Middle frontal gyrus (tissue), 1 donor: ENCODE results near the gene PLCL1.

Source experiments
- DNase-seq: peaks from one replicate; pipeline ENCODE4 v3.0.0-alpha.2; 2015; ENCODE audit warnings: low spot score; ENCODE audit errors: extremely low spot score

Gene PLCL1

DNA sequence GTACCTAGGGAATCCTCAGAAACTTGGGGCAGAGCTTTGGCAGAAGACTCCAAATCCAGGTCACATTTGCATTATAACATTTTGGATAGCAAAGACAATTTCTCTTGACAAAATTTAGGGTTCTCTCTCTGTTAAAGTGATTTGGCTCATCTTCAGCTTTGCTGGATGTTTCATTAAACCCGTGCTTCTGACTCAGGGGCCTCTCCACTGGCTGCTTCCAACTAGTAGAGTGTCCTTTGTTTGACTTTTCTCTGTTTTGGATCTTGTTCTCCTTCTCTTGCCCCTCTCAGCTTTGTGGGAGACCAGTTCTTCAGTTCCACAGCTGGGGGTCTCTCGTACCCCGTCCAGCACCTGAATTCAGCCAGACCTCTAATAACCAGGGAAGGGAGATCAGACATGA is 145.6 kb downstream of the PLCL1 start:
- no peak for DNase-seq

DNA sequence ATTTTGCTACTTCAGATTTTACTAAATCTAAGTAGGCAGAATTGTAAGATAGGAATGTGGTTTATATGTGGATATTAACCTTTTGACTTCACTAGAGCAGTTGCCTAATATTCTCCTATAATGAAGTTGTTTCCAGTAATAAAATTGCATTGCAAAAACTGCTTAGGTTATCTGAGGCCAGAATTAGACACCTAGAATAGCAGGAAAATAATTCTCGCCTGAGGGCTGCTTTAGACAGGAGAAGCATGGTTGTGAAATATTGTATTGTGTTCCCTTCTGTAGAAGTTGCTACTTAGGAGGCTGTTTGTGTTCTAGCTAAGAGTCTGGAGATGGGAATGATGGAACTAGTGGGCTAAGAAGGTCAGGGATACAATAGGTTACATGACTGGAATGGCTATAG is 146.3 kb downstream of the PLCL1 start:
- DNase-seq: no peak

DNA sequence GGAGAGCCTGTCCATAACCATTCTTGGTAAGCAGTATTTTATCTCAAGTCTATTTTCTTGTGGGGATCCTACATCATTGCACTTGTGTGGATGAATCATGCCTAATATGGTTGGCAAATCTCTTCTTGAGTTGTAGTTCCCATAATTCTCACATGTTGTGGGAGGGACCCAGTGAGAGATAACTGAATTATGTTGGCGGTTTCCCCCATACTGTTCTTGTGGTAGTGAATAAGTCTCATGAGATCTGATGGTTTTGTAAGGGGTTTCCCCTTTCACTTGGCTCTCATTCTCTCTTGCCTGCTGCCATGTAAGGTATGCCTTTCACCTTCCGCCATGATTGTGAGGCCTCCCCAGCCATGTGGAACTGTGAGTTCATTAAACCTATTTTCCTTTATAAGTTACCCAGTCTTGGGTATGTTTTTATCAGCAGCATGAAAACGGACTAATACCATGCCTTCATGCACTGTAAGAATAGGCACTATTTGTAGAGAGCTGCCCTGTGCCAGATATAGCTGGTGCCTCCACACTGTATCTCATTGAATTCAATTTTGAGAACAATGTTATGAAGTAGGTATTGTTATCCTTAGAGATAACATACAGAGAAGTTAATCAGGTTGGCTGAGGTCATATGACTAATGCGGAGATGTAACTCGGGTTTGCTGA is 148.3 kb downstream of the PLCL1 start:
- DNase-seq: no peak

DNA sequence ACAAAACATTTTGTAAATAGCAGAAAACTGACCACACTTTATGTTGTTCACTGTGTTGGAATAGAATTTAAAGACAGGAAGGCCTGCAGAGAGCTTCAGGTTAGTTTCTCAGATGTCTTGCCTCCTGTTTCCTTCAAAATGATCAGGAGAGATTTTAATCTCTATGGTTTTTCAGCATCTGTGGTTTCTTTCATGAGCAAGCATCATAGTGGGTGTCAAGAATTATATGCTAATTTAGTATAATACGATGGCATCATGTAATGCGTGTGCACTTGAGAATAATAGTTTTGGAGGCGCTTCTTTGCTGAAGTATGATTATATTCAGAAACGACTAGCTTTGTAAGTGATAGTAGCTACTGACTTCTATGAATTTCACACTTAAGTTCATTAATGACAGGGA is 149.9 kb downstream of the PLCL1 start:
- no peak for DNase-seq

DNA sequence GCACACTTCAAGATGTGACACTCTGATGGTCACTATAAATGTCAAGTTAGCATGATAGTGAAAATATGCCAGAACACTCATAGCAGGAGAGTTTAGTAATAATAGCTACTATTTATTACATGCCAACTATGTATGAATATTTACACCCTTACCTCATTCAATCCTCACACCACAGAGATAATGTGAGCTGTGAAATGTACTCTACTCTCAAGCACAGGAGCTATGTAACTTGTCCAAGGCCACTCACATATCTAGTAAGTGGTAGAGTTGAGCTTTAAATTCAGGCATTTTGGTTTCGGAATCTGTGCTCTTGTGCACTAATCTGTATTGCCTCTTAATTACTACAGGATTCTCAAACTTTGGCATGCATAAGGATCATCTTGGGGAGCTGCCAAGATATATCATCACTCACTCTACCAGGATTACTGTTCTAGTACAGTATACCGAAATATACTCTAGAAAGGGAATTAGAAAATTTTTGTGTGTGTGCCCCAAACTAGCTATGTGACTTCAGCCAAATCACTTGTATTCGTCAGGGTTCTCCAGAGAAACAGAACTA is 154.3 kb downstream of the PLCL1 start:
- DNase-seq: no peak

DNA sequence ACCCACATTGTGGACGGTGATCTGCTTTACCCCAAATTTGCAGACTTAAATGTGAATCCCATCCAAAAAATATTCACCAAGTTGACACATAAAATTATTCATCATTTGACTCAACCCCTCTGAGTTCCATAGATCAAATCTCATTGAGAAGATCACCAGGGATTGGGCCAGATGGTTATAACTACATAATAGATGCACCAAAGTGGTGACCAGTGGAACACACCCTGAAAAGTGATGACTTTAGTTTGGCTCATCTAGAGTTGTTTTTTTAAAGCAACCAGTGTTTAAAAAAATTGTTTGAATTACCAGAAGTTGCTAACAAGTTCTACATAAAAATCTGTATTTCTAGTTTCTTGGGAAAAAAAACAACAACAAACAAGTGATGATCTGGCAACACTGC is 155.0 kb downstream of the PLCL1 start:
- DNase-seq: no peak

DNA sequence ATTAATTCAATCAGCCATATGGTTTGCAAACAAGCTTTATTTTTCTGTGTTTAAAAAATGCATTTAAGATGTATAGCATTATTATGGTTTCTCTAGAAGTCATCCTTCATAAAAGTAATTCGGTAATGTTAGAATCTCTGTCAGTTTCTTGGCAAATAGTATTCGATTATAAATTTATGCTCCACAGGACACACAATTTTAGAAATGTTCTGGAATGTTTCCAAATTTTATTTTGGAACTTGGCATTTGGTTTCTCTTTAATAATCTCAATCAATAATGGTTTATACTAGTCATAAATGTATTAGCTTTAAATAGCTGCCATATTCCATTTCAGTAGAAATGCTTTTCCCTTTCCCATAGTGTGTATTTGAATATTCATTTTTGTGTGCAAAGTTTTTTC is 156.4 kb downstream of the PLCL1 start:
- DNase-seq: no peak

DNA sequence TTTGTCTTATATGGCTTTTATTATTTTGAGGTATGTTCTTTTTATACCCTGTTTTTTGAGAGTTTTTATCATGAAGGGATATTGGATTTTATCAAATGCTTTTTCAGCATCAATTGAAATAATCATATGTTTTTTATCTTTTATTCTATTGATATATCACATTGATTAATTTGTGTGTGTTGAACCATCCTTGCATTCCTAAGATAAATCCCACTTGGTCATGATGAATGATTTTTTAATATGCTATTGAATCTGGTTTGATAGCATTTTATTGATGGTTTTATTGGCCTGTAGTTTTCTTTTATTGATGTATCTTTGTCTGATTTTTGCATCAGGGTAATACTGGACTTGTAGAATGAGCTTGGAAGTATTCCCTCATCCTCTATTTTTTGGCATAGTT is 160.3 kb downstream of the PLCL1 start:
- DNase-seq: no peak

DNA sequence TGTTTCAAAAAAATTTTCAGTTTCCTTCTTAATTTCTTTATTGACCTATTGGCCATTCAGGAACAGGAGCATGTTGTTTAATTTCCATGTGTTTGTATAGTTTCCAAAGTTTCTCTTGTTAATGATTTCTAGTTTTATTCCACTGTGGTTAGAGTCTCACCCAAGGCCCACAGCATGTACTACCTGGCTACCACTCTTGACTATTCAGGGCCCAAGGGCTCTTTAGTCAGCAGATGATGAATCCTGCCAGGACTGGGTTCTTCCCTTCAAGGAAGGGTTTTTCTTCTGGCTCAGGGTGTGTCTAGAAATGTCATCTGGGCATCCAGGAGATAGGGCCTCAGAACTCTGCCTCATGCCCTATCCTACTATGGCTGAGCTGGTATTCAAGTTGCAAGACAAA is 161.4 kb downstream of the PLCL1 start:
- no peak for DNase-seq

DNA sequence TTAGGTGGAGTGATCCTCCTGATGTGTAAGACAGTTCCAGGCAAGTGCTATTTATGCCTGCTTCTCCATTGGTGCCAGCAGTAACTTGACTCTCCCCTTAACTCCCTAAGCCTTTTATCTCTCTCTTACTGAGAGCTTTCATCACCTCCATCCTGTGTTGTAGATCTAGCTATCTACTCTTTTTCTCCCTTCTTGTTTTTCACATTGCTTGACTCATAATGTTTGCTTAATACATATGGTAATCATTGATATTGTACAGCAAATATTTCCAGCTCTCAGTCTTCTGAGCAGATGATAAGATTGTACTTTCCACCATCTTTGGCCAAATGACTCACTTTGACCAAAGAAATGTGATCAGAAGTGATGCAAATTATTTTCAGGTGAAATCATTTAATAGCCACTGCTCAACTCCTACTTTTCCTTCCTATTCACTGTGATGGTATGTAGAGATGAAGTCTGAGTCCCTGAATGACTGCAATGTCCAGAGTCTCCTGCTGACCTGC is 165.0 kb downstream of the PLCL1 start:
- no peak for DNase-seq

DNA sequence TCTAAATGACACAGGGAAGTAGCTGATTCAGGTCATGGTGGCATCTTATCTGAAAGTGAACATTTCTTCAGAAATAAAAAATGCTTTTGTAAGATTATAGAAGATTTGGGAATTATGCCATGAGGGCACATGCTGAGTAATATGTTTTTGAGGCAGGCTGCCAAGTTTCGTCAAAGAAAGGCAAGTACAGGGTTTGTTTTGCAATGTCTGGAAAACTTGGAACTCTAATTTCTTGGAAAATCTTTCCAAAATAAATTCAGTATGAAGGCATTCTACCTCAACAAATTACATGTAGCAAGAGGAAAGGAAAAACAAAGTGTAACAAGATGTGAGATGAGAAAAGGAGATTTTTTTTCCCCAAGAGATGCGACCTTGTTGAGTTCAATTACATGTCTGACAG is 167.7 kb downstream of the PLCL1 start:
- DNase-seq: no peak

DNA sequence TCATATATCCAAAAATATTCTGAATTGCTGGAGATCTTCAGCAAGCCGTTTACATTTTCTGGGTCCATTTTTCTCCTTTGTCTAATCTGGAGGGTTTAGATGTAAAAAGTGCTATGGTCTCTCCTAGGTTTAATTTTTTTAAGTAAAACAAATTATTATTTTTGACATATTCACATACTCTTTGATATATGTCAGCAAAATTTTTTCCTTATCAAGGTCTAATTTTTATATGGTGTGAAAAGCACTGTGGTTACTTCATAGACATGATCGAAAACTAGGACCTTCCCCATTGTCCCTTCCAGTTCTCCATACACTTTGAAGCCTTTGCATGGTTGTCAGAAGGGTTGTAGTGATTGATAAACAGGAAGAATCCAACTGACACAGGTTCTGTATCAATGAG is 168.2 kb downstream of the PLCL1 start:
- no peak for DNase-seq

DNA sequence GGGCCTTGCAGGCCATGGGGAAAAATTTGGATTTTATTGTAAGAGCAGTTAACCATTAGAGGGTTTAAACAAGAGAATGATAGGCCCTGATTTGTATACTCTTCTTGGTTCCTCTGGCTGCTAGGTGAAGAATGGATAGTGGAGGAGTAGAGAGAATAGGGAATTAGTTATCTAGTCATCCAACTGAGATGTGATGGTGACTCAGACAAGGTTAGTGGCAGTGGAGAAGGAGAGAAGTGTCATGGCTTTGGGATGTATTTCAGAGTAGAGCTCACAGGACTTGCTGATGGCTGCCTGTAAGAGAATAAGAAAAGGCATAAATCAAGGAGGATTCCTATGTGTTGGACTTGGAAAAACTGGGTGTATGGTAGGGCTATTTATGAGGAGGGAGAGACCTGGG is 169.4 kb downstream of the PLCL1 start:
- DNase-seq: no peak

DNA sequence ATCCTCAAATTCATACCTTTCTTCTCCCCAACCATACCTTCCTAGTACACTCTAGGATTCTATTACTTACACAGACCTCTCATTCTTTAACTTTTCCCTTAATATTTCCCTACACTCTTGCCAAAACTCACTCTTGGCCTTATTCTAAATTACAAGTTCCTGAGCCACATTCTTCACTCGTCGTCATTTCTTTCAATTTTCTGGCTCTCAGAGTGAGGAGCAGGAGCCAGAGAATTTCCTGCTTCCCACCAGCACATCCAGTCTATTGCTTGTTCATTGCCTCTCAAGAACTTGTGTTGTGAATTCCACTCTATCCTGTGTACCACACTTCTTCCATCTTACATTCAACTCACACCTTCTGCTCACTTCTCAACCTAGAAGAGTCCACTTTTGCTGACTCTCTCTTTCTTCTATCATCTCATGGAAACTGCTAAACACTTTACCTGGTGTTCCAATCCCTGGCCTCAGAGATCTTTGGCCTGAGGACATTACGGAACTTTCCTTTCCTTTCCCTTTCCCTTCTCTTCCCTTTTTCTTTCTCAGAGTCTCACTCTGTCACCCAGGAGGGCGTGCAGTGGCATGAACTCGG is 171.6 kb downstream of the PLCL1 start:
- DNase-seq: no peak

DNA sequence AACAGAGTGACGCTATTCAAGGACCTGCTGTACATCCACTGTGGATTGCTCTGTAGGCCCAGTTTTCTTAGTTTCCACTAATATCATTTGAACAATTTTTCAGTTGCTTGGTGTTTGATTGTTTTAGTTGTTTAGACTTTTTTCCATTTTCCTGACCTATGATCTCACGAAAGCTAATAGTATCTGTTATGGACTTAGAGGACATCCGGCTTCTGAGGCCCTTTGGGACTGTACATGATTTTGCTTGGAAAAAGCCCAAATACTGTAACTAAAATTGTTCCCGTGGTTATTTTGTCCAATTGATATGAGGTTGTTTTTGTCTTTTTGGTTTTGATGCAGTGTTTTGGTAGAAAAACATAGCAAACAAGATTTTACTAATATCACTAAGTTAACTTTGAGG is 174.6 kb downstream of the PLCL1 start:
- DNase-seq: no peak

DNA sequence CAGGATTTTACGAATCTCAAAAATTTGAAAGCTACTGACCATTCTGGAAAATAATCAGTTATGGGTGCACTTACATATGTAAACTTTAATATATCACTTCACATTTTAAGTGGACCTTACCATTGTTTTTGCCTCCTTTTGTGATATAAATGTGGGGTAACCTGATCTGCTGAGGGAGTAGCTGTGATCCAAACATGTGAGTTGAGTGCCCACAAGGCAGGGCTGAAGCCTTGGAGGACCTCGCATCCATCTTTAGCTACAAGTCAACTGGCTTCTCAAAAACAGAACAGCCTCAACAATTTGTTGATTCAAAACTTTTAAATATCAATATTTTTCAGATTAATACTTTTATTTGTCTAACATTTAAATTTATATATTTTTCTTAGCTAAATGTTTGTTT is 178.2 kb downstream of the PLCL1 start:
- no peak for DNase-seq

DNA sequence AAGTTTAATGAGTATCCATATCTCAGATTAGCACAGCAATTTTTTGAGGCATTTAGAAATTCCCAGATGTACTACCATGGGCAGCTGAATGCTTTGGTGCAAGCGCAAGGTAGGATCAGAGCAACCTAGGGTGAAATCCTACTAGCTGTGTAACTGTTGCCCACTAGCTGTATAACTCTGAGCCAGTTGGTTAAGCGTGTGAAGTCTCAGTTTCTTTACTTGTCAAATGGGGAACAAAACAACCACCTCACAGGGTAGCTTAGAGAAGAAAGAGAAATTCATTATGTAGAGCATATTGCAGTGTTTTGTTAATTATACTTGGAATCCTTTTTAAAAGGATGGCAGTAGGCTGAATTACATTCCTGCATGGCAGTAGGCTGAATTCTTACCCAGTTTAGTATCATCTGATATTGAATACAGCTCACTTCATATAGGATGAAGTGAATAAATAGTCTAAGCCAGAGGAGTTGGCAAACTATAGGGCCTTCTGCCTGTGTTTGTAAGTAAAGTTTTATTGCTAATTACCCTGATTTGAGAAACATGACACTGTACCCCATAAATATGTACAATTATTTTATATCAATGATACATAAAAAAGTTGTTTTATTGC is 180.7 kb downstream of the PLCL1 start:
- no peak for DNase-seq

DNA sequence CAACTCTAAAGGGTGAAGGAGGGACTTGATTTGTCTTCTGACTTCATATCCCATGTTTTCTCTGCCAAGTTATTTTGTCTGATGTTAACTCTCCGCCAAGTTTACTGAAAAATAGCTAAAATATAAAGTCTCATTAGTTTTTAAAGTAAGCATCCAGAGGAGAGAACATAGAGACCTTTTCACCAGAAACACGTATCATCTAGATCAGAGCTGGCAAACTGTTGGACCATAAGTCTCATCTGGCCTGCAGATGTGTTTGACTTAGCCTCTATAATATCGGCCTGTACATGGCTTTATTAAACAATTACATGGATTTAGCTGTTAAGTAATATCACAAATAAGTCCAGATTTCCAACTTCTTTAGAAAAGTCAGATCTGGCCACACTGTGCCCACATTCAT is 182.6 kb downstream of the PLCL1 start:
- no peak for DNase-seq

DNA sequence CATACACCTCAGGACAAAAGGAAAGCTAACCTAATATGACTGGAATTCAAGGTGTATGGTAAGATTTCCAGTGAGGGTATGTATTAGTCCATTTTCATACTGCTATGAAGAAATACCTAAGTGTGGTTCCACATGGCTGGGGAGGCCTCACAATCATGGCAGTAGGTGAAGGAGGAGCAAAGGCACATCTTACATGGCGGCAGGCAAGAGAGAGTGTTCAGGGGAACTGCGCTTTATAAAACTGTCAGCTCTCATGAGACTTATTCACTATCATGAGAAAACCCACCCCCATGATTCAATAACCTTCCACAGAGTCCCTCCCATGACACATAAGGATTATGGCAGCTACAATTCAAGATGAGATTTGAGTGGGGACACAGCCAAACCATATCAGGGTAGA is 186.0 kb downstream of the PLCL1 start:
- no peak for DNase-seq

DNA sequence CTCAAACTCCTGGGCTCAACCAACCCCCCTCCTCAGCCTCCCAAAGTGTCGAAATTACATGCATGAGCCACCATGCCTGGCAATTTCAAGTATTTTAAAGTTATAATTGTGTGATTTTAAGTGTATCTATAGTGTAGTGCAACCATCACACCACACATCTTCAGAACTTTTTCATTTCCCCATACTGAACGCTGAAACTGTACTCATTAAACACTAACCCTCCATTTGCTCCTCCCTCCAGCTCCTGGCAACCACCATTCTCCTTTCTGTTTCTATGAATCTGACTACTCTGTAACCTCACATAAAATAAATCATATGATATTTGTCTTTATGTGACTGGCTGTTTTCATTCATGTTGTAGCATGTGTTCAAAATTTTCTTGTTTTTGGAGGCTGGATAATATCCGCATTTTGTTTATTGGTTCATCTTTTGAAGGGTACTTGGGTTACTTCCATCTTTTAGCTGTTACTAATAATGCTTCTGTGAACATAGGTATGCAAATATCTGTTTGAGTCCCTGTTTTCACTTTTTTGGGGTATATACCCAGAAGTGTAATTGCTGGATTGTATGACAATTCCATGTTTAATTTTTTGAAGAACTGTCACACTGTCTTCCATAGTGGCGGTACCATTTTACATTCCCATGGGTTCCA is 188.2 kb downstream of the PLCL1 start:
- DNase-seq: no peak

DNA sequence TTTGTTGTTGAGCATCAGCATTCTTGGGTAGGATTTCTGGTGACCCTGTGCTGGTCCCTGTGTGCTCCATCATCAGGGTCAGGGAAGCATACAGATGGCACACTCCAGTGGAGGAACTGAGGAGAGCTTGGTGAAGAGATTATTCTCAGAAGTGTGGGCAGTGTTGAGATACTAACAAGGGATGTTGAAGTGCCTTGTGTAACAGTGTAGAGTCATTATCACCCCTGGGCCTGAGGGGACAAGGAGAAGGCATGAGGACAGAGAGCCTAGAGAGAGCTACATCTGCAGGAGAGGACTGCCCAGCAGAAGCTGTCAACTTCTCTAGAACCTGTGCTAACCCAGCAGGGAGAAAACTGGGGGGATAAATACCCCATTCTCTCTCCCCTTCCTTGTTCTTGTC is 189.0 kb downstream of the PLCL1 start:
- no peak for DNase-seq

DNA sequence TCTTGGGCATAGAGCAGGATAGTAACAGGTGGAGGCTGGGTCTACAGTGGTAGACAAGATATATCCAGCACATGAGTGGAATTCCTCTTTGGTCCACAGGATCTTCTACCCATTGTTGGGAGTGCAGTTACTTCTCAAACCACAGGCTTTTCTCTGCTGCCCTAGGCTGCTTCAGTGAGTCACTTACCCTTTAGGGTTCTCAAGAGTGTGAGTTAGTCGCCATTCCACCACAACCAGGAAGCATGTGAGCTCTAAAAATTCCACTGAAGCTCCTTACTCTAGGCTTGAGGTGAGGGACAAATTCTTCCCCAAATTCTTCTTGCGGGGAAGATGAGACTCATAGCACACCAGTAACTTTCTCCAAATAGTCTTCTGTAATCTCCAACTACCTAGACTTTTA is 189.4 kb downstream of the PLCL1 start:
- DNase-seq: no peak
